ENCODE measurements around the gene FAM174C. TPM values are rescaled to one million over a fixed set of nuclear protein-coding genes. Genes with fewer than 3 reads are reported as not detected.
A peak's percentile ranks its signal among the peaks of the same experiment; 100 is the strongest.

Gene FAM174C
- polyA plus RNA-seq, 1 of the 3 experiments (the other 2 are of a cell fraction), result 78.0 TPM

DNA sequence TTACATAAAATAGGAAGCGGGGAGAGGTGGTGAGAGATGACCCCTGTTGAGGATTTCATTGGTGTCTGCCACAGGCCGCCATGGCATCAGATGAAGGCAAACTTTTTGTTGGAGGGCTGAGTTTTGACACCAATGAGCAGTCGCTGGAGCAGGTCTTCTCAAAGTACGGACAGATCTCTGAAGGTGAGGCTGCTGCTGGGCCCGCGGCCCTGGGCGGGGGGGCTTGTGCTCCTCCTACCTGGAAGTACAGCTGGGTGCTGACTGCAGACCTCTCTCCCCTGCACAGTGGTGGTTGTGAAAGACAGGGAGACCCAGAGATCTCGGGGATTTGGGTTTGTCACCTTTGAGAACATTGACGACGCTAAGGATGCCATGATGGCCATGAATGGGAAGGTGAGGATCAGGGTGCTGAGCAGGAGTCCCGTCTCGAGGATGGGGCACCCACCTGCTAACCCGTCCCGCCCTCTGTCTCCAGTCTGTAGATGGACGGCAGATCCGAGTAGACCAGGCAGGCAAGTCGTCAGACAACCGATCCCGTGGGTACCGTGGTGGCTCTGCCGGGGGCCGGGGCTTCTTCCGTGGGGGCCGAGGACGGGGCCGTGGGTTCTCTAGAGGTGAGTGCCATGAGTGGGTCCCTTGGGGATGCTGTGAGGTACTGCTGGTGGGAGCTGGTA is 4.3 kb upstream of the FAM174C start:
- TF ChIP-seq SIN3A (IDR thresholded peaks at IDR 0.05; ENCODE audit: borderline replicate concordance, low read depth, low read length), result no peak
- TF ChIP-seq TCF12 (IDR thresholded peaks at IDR 0.05), result no peak
- TF ChIP-seq MAX (IDR thresholded peaks at IDR 0.05; ENCODE audit: low read depth), result no peak
- no peak for TF ChIP-seq MEF2A (IDR thresholded peaks at IDR 0.05; ENCODE audit: borderline replicate concordance, low read depth)
- no peak for TF ChIP-seq FOXJ3 (CRISPR knock-in tag; IDR thresholded peaks at IDR 0.05)
- TF ChIP-seq EP300 (IDR thresholded peaks at IDR 0.05; ENCODE audit: borderline replicate concordance in 1 of 2, low read depth in 1 of 2, low read length in 1 of 2), result no peak
- no peak for TF ChIP-seq NRF1 (IDR thresholded peaks at IDR 0.05; ENCODE audit: low read depth, low read length)
- no peak for TF ChIP-seq PBX3 (IDR thresholded peaks at IDR 0.05)
- TF ChIP-seq FOSL2 (IDR thresholded peaks at IDR 0.05; ENCODE audit: borderline replicate concordance, low read depth), result no peak
- no peak for TF ChIP-seq RXRA (IDR thresholded peaks at IDR 0.05; ENCODE audit: borderline replicate concordance, low read depth)
- TF ChIP-seq, protein P1, sequence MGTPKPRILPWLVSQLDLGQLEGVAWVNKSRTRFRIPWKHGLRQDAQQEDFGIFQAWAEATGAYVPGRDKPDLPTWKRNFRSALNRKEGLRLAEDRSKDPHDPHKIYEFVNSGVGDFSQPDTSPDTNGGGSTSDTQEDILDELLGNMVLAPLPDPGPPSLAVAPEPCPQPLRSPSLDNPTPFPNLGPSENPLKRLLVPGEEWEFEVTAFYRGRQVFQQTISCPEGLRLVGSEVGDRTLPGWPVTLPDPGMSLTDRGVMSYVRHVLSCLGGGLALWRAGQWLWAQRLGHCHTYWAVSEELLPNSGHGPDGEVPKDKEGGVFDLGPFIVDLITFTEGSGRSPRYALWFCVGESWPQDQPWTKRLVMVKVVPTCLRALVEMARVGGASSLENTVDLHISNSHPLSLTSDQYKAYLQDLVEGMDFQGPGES (IDR thresholded peaks at IDR 0.05; ENCODE audit: low read depth, low read length), result no peak
- TF ChIP-seq SMC3 (IDR thresholded peaks at IDR 0.05; ENCODE audit: low read depth, low read length), result no peak
- no peak for TF ChIP-seq USF1 (IDR thresholded peaks at IDR 0.05; ENCODE audit: borderline replicate concordance, low read depth)
- peak overlapping the region; percentile 78 to 86 for H3K4me3 ChIP-seq (ENCODE audit: low read depth in 2 of 2, low read length in 1 of 2)
- POLR2A ChIA-PET, result no interaction called here
- CTCF ChIA-PET, result interaction anchor here (1.3 to 5.8 kb wide), 2 partner anchors 27 to 31 kb away, joined by 3 to 62 read pairs; no protein-coding TSS in a partner anchor
- H3K36me3 ChIP-seq (replicated peaks in 1 of 2; ENCODE audit: control insufficient read depth in 1 of 2, insufficient read depth in 2 of 2, low read length in 1 of 2), result peaks cover 45 to 50% of the 10 kb centered on the region in 2 experiments
- H3K9me3 ChIP-seq, result no peaks in the 10 kb centered on the region
- H3K4me1 ChIP-seq (ENCODE audit: control insufficient read depth in 1 of 2, insufficient read depth in 2 of 2, low read depth in 1 of 2, low read length in 1 of 2), result peaks cover 36 to 62% of the 10 kb centered on the region in 2 experiments; a peak in 3 of 4 replicates
- H3K27ac ChIP-seq (ENCODE audit: low read depth in 2 of 2, low read length in 1 of 2), result peak overlapping the region; percentile 31 to 91
- peaks cover 57% of the 10 kb centered on the region for H3K79me2 ChIP-seq (ENCODE audit: insufficient read depth)
- H3K9ac ChIP-seq, result peak overlapping the region; percentile 91
- peaks cover 53% of the 10 kb centered on the region for H4K20me1 ChIP-seq (ENCODE audit: insufficient read depth)
- no peak for DNase-seq
- WGBS (ENCODE audit: low lambda C conversion rate), result 78% methylated on average over 19 of the region's 26 CpGs
- H2AFZ ChIP-seq (ENCODE audit: low read depth), result no peak overlapping the region
- no peaks in the 10 kb centered on the region for H3K27me3 ChIP-seq (ENCODE audit: insufficient read depth)
- peaks cover 59% of the 10 kb centered on the region for H3F3A ChIP-seq (replicated peaks; ENCODE audit: insufficient read depth)
- H3K4me2 ChIP-seq, result peak overlapping the region; percentile 98
- no peaks in the 10 kb centered on the region for H3K9me2 ChIP-seq

Data from SK-N-SH (cell line).